HCT116 (cell line): ENCODE results near the gene TADA3.

Source experiments
- CEBPB ChIP-seq: IDR thresholded peaks from 2 replicates; pipeline ENCODE4 v1.6.1; 2012; ENCODE audit warnings: low read depth
- EZH2 ChIP-seq: fragments of 200-600 bp; sonication (generic); IDR thresholded peaks from 2 replicates; pipeline ENCODE4 v1.6.1; 2017; ENCODE audit warnings: antibody characterized with exemption, mixed run types
- EZH2phosphoT487 ChIP-seq: fragments of 200-600 bp; IDR thresholded peaks from 2 replicates; pipeline ENCODE4 v1.6.1; 2018; ENCODE audit warnings: antibody characterized with exemption, borderline replicate concordance
- JUND ChIP-seq: IDR thresholded peaks from 2 replicates; pipeline ENCODE4 v1.6.1; 2012
- POLR2A ChIP-seq: IDR thresholded peaks from 2 replicates; pipeline ENCODE4 v1.7.0; 2011; ENCODE audit warnings: borderline replicate concordance; ENCODE audit not compliant: insufficient read depth, insufficient read length; ENCODE audit errors: extremely low read depth
- RAD21 ChIP-seq: IDR thresholded peaks from 2 replicates; pipeline ENCODE4 v1.6.1; 2012; ENCODE audit warnings: low read depth, mild to moderate bottlenecking
- TF ChIP-seq, protein P1 (sequence below): IDR thresholded peaks from 2 replicates; pipeline ENCODE4 v1.6.1; 2012
- TF ChIP-seq, protein P2 (sequence below), 3 experiments: fragments of 200-600 bp in 1 of 3; sonication (generic) in 1 of 3; IDR thresholded peaks in 2 of 3; conservative IDR thresholded peaks in 1 of 3; 2 replicates each; pipeline ENCODE4 v1.5.1; 2012 to 2017; ENCODE audit warnings: low read depth in 2 of 3, low read length in 2 of 3, antibody characterized with exemption in 1 of 3, borderline replicate concordance in 1 of 3, control low read depth in 1 of 3, mild to moderate bottlenecking in 1 of 3, mixed read lengths in 1 of 3, mixed run types in 1 of 3, moderate library complexity in 1 of 3; ENCODE audit not compliant: insufficient read depth in 1 of 3
- TF ChIP-seq, protein P3 (sequence below): IDR thresholded peaks from 2 replicates; pipeline ENCODE4 v1.6.1; 2012

DNA sequence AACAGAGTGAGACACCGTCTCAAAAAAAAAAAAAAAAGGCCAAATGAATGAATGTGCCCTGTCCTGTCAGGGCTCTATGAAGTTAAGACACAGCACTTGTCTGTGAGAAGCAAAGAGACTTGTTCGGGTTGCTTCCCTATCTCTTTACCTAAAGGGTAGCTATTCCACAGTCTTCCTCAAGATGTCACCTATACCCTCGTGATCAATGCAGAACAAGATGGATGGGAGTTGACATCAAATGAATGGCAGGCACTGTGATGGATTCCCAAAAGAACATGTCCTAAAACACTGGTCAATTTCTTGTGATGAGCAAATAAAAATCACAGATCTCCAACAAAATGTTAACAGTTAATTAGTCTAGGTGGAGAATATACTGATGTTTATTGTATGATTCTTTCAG lies 9.5 kb downstream of the TADA3 start:
- TF ChIP-seq POLR2A (no peak), EZH2 (no peak), CEBPB (no peak), JUND (no peak), EZH2phosphoT487 (no peak), RAD21 (peak; percentile 51)
- TF ChIP-seq, protein P1, sequence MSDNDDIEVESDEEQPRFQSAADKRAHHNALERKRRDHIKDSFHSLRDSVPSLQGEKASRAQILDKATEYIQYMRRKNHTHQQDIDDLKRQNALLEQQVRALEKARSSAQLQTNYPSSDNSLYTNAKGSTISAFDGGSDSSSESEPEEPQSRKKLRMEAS, result no peak
- TF ChIP-seq, protein P2, sequence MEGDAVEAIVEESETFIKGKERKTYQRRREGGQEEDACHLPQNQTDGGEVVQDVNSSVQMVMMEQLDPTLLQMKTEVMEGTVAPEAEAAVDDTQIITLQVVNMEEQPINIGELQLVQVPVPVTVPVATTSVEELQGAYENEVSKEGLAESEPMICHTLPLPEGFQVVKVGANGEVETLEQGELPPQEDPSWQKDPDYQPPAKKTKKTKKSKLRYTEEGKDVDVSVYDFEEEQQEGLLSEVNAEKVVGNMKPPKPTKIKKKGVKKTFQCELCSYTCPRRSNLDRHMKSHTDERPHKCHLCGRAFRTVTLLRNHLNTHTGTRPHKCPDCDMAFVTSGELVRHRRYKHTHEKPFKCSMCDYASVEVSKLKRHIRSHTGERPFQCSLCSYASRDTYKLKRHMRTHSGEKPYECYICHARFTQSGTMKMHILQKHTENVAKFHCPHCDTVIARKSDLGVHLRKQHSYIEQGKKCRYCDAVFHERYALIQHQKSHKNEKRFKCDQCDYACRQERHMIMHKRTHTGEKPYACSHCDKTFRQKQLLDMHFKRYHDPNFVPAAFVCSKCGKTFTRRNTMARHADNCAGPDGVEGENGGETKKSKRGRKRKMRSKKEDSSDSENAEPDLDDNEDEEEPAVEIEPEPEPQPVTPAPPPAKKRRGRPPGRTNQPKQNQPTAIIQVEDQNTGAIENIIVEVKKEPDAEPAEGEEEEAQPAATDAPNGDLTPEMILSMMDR (IDR thresholded peaks at IDR 0.05 in 2 of 3, conservative IDR thresholded peaks at IDR 0.05 in 1 of 3; ENCODE audit: borderline replicate concordance in 1 of 3, insufficient read depth in 1 of 3, low read depth in 2 of 3, low read length in 2 of 3), result peak in 2 of 3 experiments; percentile 23 to 30; a peak in 2 of 6 replicates
- TF ChIP-seq, protein P3, sequence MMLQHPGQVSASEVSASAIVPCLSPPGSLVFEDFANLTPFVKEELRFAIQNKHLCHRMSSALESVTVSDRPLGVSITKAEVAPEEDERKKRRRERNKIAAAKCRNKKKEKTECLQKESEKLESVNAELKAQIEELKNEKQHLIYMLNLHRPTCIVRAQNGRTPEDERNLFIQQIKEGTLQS, result no peak
